K562 (cell line): ENCODE results near the gene SKIDA1. TPM values are rescaled to one million over a fixed set of nuclear protein-coding genes. Genes with fewer than 3 reads are reported as not detected.

Experiments
- ADNP ChIP-seq: fragments of 200-800 bp; sonication (Bioruptor generic); IDR thresholded peaks from 2 replicates; pipeline ENCODE4 v1.6.1; 2016; ENCODE audit warnings: missing genetic modification characterization, missing compliant biosample characterization
- BDP1 ChIP-seq: IDR thresholded peaks from 3 replicates; pipeline ENCODE4 v1.6.1; 2011; ENCODE audit not compliant: insufficient read length, insufficient read depth
- CBFA2T3 ChIP-seq: fragments of 450-650 bp; IDR thresholded peaks from 2 replicates; pipeline ENCODE4 v1.6.1; 2017
- CHD2 ChIP-seq: IDR thresholded peaks from 2 replicates; pipeline ENCODE4 v1.6.1; 2011; ENCODE audit warnings: low read depth, low read length
- FOXJ3 ChIP-seq: sonication (generic); formaldehyde crosslinking; IDR thresholded peaks from 2 replicates; pipeline ENCODE4 v1.4.0; 2020; ENCODE audit warnings: mild to moderate bottlenecking, missing genetic modification reagents
- MCM7 ChIP-seq, 2 experiments: fragments of 450-650 bp; IDR thresholded peaks; 2 replicates each; pipeline ENCODE4 v1.6.1; 2016 to 2018
- NBN ChIP-seq: fragments of 450-650 bp; IDR thresholded peaks from 2 replicates; pipeline ENCODE4 v1.6.1; 2016; ENCODE audit warnings: low read depth, mild to moderate bottlenecking
- SMC3 ChIP-seq: conservative IDR thresholded peaks from 2 replicates; pipeline ENCODE4 v1.6.1; 2011; ENCODE audit warnings: low read depth, low read length, improper control_type of control experiment; ENCODE audit not compliant: insufficient read depth
- ZNF274 ChIP-seq: IDR thresholded peaks from 2 replicates; pipeline ENCODE4 v1.6.1; 2011; ENCODE audit warnings: low read depth, mild to moderate bottlenecking, low read length, moderate library complexity, borderline replicate concordance
- polyA plus RNA-seq, 8 experiments: library from polyadenylated mRNA; depleted of rRNA in 4 of 8; stranded (reverse) in 5 of 8; unstranded in 3 of 8; fragments of >200 nt; fragmentation: Nextera tagmentation in 2 of 8; fragmentation: Illumina TruSeq in 1 of 8; extraction: Ambion mirVana in 2 of 8; extraction: Trizol in 1 of 8; gene quantifications; 2 replicates each; pipeline versions ENCODE4 v1.2.1 to v1.2.3, GENCODE V29; 2011 to 2014; ENCODE audit warnings: inconsistent platforms in 1 of 8, missing spikeins in 1 of 8
- total RNA-seq, 7 experiments: library from RNA; depleted of rRNA in 6 of 7; stranded (reverse); fragments of >200 nt in 6 of 7; fragmentation: Illumina TruSeq in 2 of 7; extraction: Trizol in 2 of 7; gene quantifications; 2 replicates each; pipeline versions ENCODE4 v1.2.1 to v1.2.3, GENCODE V29; 2011 to 2021; ENCODE audit warnings: low replicate concordance in 1 of 7
- TF ChIP-seq, protein P1 (sequence below): sonication (generic); formaldehyde crosslinking; IDR thresholded peaks from 2 replicates; pipeline ENCODE4 v1.8.1; 2022; ENCODE audit warnings: missing genetic modification reagents
- TF ChIP-seq, protein P2 (sequence below), 3 experiments: fragments of 200-800 bp in 1 of 3; sonication (Bioruptor generic) in 1 of 3; sonication (generic) in 1 of 3; formaldehyde crosslinking in 1 of 3; IDR thresholded peaks; 2 replicates each; pipeline versions ENCODE4 v1.6.1 to v1.8.0; 2016 to 2022; ENCODE audit warnings: mild to moderate bottlenecking in 2 of 3, missing compliant biosample characterization in 2 of 3, missing genetic modification characterization in 2 of 3, missing genetic modification reagents in 1 of 3
- TF ChIP-seq, protein P3 (sequence below): fragments of 250-450 bp; sonication (Bioruptor Pico); IDR thresholded peaks from 2 replicates; pipeline ENCODE4 v1.5.0; 2021; ENCODE audit warnings: mild to moderate bottlenecking, borderline replicate concordance
- TF ChIP-seq, protein P4 (sequence below): sonication (generic); formaldehyde crosslinking; IDR thresholded peaks from 2 replicates; pipeline ENCODE4 v1.8.1; 2023; ENCODE audit warnings: mild to moderate bottlenecking, missing genetic modification reagents
- TF ChIP-seq, protein P5 (sequence below), 2 experiments: fragments of 450-650 bp in 1 of 2; sonication (generic) in 1 of 2; formaldehyde crosslinking; conservative IDR thresholded peaks; 2 replicates each; pipeline versions ENCODE4 v1.4.0 to v1.8.1; 2020 to 2022; ENCODE audit warnings: mild to moderate bottlenecking in 1 of 2, missing genetic modification reagents in 1 of 2
- TF ChIP-seq, protein P6 (sequence below): fragments of 250-450 bp; sonication (Bioruptor Pico); IDR thresholded peaks from 2 replicates; pipeline ENCODE4 v1.5.0; 2020; ENCODE audit warnings: mild to moderate bottlenecking
- TF ChIP-seq, protein P7 (sequence below): sonication (generic); formaldehyde crosslinking; IDR thresholded peaks from 2 replicates; pipeline ENCODE4 v1.8.0; 2022; ENCODE audit warnings: mild to moderate bottlenecking, low read depth, missing genetic modification reagents

The SKIDA1 gene
- total and polyA plus RNA-seq, 9 of the 15 experiments (the other 6 are each of a cell fraction or from before 2014, with no cell fraction given), result 0.05 to 1.1 (median 0.42) TPM

DNA sequence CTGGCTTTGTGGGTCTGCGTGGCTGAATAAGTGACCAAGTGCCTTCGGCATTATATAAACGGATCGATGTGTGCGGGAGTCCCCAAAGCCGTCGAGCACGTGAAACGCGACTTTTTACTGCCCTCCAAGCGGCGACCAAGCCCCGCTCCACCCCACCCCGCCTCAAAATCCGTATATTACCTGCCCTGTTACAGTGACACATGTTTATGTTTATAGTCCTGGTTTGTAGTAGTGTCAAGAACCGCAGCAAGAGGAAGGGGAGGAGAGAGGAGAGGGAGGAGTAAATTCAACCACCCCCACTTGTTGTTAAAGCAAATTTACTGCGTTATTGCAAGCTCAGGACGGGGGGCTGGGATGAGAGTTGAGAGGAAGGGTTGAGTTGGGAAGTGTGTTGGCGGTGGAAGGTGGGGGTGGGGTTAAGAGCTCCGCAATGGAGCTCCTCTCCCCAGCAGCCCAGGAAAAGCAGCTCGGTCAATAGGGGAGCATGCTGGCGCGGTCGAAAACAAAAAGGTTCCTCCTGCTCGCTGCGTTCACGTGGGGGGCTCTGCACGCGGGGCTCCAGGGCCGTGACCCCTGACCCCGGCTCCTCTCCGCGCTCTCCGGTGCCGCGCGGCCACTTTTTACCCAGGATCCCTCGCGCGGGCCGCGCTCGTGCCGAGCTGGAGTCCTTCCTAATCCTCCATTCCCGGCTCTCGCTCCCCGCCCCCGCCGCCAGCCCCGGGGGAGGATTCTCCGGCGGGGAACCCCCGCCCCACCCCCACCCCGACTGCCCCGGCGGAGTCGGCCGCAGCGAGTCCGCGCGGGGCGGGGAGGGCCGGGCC lies at the start of gene SKIDA1 (continued):
- TF ChIP-seq ZNF274, result no peak
- TF ChIP-seq, protein P1, sequence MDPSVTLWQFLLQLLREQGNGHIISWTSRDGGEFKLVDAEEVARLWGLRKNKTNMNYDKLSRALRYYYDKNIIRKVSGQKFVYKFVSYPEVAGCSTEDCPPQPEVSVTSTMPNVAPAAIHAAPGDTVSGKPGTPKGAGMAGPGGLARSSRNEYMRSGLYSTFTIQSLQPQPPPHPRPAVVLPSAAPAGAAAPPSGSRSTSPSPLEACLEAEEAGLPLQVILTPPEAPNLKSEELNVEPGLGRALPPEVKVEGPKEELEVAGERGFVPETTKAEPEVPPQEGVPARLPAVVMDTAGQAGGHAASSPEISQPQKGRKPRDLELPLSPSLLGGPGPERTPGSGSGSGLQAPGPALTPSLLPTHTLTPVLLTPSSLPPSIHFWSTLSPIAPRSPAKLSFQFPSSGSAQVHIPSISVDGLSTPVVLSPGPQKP (CRISPR knock-in tag), result no peak
- TF ChIP-seq, protein P2, sequence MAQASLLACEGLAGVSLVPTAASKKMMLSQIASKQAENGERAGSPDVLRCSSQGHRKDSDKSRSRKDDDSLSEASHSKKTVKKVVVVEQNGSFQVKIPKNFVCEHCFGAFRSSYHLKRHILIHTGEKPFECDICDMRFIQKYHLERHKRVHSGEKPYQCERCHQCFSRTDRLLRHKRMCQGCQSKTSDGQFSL (CRISPR knock-in tag; IDR thresholded peaks at IDR 0.05), result no peak
- TF ChIP-seq, protein P2 (tag; IDR thresholded peaks at IDR 0.05), result no peak
- TF ChIP-seq MCM7 (IDR thresholded peaks at IDR 0.05), result no peak
- TF ChIP-seq SMC3, result no peak
- TF ChIP-seq, protein P3, sequence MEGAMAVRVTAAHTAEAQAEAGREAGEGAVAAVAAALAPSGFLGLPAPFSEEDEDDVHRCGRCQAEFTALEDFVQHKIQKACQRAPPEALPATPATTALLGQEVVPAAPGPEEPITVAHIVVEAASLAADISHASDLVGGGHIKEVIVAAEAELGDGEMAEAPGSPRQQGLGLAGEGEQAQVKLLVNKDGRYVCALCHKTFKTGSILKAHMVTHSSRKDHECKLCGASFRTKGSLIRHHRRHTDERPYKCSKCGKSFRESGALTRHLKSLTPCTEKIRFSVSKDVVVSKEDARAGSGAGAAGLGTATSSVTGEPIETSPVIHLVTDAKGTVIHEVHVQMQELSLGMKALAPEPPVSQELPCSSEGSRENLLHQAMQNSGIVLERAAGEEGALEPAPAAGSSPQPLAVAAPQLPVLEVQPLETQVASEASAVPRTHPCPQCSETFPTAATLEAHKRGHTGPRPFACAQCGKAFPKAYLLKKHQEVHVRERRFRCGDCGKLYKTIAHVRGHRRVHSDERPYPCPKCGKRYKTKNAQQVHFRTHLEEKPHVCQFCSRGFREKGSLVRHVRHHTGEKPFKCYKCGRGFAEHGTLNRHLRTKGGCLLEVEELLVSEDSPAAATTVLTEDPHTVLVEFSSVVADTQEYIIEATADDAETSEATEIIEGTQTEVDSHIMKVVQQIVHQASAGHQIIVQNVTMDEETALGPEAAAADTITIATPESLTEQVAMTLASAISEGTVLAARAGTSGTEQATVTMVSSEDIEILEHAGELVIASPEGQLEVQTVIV (CRISPR knock-in tag), result no peak
- peak; percentile 96 for TF ChIP-seq NBN
- peak; percentile 53; the same call in 1 of the 2 replicates for TF ChIP-seq CHD2
- TF ChIP-seq CBFA2T3, result 0 out of 2 replicates have a peak, but pooled peaks have one; percentile 1
- TF ChIP-seq, protein P4, sequence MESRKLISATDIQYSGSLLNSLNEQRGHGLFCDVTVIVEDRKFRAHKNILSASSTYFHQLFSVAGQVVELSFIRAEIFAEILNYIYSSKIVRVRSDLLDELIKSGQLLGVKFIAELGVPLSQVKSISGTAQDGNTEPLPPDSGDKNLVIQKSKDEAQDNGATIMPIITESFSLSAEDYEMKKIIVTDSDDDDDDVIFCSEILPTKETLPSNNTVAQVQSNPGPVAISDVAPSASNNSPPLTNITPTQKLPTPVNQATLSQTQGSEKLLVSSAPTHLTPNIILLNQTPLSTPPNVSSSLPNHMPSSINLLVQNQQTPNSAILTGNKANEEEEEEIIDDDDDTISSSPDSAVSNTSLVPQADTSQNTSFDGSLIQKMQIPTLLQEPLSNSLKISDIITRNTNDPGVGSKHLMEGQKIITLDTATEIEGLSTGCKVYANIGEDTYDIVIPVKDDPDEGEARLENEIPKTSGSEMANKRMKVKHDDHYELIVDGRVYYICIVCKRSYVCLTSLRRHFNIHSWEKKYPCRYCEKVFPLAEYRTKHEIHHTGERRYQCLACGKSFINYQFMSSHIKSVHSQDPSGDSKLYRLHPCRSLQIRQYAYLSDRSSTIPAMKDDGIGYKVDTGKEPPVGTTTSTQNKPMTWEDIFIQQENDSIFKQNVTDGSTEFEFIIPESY (CRISPR knock-in tag), result 0 out of 2 replicates have a peak, but pooled peaks have one; percentile 3
- TF ChIP-seq ADNP (tag), result no peak
- TF ChIP-seq, protein P5, sequence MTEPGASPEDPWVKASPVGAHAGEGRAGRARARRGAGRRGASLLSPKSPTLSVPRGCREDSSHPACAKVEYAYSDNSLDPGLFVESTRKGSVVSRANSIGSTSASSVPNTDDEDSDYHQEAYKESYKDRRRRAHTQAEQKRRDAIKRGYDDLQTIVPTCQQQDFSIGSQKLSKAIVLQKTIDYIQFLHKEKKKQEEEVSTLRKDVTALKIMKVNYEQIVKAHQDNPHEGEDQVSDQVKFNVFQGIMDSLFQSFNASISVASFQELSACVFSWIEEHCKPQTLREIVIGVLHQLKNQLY (CRISPR knock-in tag; conservative IDR thresholded peaks at IDR 0.05), result no peak
- no peak for TF ChIP-seq BDP1
- TF ChIP-seq FOXJ3 (CRISPR knock-in tag), result no peak
- TF ChIP-seq, protein P6, sequence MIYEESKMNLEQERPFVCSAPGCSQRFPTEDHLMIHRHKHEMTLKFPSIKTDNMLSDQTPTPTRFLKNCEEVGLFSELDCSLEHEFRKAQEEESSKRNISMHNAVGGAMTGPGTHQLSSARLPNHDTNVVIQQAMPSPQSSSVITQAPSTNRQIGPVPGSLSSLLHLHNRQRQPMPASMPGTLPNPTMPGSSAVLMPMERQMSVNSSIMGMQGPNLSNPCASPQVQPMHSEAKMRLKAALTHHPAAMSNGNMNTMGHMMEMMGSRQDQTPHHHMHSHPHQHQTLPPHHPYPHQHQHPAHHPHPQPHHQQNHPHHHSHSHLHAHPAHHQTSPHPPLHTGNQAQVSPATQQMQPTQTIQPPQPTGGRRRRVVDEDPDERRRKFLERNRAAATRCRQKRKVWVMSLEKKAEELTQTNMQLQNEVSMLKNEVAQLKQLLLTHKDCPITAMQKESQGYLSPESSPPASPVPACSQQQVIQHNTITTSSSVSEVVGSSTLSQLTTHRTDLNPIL (CRISPR knock-in tag), result no peak
- TF ChIP-seq, protein P7, sequence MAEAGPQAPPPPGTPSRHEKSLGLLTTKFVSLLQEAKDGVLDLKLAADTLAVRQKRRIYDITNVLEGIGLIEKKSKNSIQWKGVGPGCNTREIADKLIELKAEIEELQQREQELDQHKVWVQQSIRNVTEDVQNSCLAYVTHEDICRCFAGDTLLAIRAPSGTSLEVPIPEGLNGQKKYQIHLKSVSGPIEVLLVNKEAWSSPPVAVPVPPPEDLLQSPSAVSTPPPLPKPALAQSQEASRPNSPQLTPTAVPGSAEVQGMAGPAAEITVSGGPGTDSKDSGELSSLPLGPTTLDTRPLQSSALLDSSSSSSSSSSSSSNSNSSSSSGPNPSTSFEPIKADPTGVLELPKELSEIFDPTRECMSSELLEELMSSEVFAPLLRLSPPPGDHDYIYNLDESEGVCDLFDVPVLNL (CRISPR knock-in tag), result no peak
